CD4-positive, alpha-beta T cell treated with Interferon alpha-2 for 1 hour (primary cell): ENCODE data around the gene GFM2.
"Not testable (repeated sequence)": the region's sequence is repeated elsewhere in the genome, so short reads cannot be mapped to it uniquely, and the experiment has no call there.

ENCODE experiments used
- DNase-seq, 2 donors: peaks; one replicate each; pipeline ENCODE4 v3.0.0-alpha.2; 2020 to 2022

Gene GFM2, protein sequence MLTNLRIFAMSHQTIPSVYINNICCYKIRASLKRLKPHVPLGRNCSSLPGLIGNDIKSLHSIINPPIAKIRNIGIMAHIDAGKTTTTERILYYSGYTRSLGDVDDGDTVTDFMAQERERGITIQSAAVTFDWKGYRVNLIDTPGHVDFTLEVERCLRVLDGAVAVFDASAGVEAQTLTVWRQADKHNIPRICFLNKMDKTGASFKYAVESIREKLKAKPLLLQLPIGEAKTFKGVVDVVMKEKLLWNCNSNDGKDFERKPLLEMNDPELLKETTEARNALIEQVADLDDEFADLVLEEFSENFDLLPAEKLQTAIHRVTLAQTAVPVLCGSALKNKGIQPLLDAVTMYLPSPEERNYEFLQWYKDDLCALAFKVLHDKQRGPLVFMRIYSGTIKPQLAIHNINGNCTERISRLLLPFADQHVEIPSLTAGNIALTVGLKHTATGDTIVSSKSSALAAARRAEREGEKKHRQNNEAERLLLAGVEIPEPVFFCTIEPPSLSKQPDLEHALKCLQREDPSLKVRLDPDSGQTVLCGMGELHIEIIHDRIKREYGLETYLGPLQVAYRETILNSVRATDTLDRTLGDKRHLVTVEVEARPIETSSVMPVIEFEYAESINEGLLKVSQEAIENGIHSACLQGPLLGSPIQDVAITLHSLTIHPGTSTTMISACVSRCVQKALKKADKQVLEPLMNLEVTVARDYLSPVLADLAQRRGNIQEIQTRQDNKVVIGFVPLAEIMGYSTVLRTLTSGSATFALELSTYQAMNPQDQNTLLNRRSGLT

DNA sequence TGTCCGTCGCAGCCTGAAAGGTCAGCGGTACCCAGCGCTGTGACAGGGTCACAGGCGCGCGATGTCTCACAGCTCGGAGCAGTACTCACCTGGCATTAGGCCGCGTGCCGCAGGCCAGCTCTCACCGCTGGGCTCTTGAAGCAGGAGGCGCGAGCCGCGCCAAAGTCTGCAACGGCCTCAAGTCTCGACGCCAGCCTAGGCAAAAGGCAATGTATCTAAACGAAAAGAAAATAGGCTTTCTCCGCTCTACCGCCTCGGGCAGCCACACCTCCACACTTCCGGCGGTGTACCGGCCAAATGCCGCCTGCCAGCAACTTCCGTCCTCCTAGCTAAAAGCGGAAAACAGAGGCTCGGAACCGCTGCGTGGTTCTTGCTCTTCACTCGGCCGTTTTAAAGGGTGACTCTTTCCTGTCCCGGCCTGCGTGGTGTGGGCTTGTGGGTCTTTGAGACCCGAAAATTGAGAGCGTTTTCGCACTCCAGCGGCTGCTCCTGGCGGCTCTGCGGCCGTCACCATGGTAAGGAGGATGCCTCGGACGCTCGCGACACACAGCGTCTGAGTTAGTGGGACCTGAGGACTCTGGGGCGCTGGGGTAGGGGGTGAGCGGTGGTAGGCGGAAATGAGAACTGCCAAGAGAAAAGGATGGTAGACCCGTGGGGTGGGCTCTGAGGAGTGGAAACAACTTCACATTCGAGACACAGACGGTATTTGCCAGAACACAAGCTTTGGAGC, at the start of gene GFM2, which contains the start of gene NSA2:
Gene GFM2 (minus strand): TSS at position 269 of the 730 bp plus-strand sequence. CDS start 3,375 bp downstream, outside the sequence.
Gene NSA2 (plus strand): TSS at position 401 of the 730 bp plus-strand sequence. CDS start 112 bp downstream, at position 513.
- DNase-seq: peak; percentile 90 to 94

DNA sequence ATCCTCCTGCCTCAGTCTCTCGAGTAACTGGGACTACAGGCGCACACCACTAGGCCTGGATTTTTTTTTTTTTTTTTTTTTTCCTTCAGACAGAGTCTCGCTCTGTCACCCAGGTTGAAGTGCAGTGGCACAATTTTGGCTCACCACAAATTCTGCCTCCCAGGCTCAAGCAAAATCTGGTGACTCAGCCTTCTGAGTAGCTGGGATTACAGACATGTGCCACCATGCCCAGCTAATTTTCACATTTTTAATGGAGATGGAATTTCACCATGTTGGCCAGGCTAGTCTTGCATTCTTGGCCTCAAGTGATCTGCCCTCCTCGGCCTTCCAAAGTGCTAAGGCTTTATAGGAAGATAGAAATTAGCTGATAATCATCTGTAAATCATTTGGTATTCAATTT, 44.0 kb upstream of the GFM2 start:
- no peak for DNase-seq

DNA sequence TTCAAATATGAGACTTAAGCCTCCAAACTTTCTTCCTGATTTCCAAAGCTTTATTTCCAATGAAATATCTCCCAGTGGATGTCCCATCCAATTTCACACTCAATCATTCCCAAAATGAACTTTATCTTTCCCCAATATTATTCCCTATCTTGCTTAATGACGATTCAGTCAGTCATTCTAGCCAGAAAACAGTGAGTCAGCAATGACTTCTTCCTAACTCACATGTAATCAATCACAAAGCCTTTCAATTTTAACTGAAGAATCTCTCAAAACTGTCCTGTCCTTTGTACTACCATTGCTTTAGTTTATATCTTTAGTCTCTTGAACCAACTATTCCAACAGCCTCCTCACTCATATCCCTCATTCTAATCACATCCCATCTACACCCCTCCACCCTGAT, 35.0 kb upstream of the GFM2 start:
- no peak for DNase-seq

DNA sequence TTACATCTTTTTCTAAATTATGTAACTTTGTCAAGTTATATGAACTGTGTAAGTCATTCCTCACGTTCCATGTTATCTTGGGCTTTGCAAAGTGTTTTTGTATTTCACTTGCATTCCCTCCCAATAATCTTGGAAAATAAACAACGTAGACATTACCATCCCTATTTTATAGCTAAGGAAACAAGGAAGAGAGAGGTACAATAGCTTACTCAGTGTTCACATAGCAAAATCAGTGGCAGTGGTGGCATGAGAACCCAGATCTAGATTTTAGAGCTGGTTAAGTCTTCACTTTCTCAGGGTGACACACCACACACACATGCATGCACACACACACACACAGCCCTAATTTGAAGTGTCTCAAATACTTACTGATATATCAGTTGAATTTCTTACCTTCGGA, 34.3 kb upstream of the GFM2 start:
- no peak for DNase-seq

DNA sequence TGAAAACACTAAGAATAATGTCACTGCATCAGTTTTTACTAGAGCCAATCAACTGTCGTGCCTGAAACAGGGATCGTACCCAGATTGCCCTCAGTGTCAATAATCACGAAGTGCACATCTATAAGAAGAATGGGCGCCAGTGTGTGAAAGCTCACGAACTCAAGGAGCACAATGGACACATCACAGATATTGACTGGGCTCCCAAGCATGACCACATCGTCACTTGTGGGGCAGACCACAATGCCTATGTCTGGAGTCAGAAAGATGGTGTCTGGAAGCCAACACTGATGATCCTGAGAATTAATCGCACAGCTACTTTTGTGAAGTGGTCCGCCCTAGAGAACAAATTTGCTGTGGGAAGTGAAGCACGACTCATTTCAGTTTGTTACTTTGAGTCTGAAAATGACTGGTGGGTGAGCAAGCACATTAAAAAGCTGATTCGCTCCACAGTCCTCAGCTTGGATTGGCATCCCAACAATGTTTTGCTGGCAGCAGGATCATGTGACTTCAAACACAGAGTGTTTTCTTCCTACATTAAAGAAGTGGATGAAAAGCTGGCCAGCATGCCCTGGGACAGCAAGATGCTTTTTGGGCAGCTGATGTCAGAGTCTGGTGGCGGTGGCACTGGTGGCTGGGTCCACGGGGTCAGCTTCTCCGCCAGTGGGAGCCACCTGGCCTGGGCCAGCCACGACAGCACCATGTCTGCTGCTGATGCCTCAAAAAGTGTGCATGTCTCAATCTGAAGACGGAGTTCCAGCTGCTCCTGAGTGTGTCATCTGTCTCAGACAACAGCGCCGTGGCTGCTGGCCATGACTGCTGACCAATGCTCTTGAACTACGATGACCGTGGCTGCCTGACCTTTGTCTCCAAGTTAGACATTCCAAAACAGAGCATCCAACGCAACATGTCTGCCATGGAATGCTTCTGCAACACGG, 32.3 kb upstream of the GFM2 start:
- no peak for DNase-seq

DNA sequence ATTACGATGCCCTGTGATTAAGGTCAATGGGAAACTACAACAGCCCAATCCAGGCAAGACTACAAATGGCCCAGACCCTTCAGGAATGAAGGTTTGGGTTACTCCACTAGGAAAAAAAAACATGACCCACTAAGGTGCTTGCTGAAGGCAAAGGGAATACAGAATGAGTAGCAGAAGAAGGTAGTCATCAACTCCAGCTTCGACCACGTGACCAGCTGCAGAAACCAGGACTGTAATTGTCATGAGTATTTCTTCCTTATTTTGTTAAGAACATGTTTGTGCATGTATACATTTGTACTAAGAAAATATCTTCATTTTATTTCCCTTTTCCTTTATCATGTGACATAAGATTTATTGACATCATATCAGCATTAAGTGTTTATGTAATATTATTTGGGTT, 24.8 kb upstream of the GFM2 start:
- DNase-seq: not testable (repeated sequence)

DNA sequence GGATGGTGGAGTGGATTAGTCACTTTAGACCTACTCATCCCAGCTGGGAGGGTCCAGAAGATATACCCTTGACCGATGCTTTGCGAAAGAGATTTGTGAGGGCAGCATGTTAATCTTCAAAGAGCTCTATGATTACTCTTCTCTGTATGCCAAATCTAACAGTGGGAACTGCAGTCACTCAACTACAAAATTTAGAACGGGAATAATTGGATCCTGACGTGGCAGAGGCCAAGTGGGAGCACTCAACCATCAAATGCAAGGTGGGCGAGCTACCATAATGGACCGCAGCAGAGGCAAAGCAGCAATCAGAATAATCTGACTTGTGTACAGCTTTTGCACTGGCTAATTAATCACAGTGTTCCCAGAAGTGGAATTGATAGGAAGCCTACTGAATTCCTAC, 20.5 kb upstream of the GFM2 start:
- no peak for DNase-seq

DNA sequence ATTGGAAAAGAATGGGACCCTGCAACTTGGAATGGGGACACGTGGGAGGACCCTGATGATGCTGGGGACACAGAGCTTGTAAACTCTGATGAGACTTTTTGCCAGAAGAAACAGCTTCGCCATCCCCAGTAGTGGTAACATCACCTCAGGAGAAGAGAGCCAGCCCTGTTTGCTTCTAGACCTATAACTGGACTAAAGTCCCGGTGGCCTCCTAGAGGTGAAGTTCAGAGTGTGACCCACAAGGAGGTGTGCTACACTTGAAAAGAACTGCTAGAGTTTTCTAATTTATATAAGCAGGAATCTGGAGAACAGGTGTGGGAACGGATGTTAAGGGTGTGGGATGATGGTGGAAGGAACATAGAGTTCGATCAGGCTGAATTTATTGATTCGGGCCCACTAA, 19.9 kb upstream of the GFM2 start:
- no peak for DNase-seq

DNA sequence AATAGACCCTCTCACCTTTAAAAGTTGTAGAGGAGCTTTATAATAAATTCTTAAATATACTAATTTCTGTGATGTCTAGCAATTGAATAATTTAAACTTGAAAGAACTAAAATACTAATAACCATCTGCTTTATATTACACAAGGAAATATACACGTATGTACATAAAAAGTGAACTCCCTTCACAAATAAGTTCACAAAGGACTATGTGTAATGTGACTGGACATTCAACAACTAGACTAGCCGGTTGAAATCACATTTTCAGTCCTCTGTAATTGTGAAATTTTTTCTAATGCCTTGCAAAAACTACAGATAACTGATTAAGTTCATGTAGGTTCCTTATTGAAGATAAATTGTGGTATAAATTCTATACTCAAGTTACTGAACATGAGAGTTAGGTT, 11.7 kb upstream of the GFM2 start:
- DNase-seq: no peak

DNA sequence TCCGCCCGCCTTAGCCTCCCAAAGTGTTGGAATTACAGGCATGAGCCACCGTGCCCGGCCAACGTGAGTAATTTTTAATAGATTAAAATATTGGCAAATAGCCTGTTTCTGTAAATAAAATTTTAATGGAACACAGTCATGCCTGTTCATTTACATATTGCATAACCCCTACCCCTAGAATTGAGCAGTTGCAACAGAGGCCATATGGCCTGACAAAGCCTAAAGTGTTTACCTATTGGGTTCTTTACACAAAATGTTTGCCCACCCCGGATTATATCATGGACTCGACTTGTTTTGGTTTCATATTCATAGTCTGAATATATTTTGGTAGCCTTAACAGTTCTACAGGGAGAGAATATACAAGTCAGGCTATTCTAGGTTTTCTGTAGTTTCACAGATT, 5.4 kb upstream of the GFM2 start:
- DNase-seq: no peak

DNA sequence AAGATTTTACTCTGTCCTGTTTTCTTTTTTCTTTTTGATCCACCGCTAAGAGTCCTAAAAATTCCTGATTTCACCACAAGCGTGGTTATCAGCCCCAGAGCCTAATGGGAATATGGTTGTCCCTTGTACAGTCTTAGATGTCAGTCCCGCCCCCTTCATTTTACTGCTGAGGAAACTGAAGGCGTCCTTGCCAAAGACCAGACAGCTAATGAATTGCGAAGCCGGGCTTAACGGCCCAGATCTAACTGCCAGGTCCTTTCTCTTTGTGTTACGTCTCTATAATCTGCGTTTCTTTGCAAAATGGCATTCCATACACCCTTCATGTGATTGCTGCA, 629 bp upstream of the GFM2 start:
- DNase-seq: peak in 1 of 2 donors; percentile 31

DNA sequence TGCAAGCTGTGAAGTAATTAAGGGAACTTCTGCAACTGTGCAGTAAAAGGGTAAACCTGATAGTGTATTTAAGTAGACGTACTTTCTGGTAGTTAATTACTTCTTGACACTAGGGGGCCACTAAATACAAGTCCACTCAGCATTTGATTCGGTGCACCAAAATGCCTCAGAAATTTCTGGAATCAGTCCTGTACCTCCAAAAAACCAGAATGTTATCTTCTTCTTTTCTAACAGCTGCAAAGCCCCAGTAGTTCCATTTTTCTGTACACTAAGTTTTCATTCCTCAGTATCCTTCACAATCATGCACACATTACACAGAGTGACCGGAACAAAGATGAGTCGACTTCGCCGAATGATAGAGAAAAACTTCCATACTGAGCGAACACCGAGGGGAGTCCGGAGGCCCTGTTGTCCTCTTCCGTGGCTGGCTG, 484 bp downstream of the GFM2 start:
- DNase-seq: peak in 1 of 2 donors; percentile 53

DNA sequence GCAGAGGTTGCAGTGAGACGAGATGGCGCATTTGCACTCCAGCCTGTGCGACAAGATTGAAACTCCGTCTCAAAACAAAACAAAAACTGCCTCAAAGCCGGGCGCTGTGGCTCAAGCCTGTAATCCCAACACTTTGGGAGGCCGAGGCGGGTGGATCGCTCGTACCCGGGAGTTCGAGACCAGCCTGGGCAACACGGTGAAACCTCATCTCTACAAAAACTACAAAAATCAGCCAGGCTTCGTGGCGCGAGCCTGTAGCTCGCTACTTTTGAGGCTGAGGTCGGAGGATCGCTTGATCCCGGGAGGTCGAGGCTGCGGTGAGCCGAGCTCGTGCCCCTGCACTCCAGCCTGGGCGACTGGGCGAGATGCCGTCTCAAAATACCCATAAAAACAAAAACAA, 988 bp downstream of the GFM2 start:
- DNase-seq: no peak

DNA sequence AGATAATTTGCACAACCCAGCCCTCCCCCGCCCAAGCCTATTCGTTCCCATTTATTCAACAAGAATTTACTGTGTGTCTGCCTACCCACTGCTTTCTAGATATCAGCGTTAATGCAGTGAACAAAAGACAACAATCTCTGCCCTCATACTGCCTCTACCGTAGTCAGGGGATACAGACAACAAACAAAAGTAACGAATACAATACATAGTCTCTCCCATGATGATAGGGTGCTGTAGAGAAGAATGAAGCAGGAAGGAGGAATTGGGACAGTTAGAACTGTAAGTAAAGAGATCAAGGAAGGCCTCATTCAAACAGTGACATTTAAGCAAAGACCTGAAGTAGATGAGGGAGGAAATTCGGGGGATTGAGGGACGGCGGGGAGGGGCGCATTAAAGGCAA, 1.7 kb downstream of the GFM2 start:
- DNase-seq: no peak

DNA sequence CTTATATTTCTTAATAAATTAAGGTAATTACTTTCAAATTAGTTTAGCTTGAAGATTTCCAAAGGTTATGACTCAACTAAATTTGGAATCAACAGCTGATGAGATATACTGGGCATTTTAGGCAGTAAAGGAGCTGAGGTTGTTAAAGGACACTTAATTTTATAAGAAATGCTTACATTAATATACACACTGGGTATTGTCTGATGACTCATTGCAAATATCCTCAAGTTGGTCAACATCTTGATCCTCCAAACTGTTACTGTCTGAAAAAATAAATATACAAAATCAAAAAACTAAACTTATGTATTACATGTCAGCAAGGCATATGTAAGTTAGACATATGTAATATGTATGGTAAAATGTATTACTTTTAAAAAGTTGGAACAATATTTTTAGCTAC, 3.4 kb downstream of the GFM2 start:
- DNase-seq: no peak

DNA sequence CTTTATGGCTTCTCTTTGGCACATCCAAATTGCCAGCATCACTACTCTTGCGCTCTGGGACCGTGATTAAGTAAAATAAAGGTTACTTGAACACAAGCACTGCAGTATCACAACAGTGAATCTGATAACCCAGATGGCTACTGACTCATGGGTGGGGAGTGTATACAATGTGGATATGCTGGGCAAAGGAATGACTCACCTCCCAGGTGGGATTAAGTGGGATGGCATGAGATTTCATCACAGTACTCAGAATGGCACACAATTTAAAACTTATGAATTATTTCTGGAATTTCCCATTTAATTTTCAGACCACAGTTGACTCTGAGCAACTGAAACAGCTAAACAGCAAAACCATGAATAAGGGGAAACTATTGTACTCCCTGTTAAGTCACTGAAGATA, 4.3 kb downstream of the GFM2 start:
- no peak for DNase-seq

DNA sequence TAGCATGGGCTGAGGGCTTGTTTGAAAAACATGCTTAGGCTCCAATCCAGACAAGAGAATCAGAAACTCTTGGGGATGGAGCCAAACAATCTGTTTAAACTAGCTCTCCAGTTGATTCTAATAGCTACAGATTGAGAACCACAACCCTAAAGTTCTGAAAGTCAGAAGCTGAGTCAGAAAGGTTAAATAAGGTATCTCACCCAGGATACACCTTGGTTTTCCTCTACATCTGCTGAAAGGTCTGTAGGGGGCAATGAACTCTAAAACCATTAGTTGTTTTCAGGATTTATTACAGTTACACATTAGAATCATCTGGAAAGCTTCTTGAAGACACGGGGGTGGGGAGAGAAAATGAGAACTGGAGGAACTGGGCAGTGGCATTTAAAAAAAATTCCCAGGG, 5.7 kb downstream of the GFM2 start:
- no peak for DNase-seq

DNA sequence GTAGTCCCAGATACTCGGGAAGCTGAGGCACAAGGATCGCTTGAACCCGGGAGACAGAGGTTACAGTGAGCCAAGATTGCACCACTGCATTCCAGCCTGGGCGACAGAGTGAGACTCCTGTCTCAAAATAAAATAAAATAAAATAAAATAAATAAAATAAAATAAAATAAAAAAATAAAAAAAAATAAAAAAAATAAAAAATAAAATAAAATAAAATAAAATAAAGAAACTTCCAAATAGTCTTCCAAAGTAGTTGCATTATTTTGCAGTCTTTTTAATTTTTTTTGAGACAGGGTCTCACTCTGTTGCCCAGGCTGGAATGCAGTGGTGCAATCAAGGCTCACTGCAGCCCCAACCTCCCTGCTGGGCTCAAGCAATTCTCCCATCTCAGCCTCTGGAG, 18.2 kb downstream of the GFM2 start:
- not testable (repeated sequence) for DNase-seq

DNA sequence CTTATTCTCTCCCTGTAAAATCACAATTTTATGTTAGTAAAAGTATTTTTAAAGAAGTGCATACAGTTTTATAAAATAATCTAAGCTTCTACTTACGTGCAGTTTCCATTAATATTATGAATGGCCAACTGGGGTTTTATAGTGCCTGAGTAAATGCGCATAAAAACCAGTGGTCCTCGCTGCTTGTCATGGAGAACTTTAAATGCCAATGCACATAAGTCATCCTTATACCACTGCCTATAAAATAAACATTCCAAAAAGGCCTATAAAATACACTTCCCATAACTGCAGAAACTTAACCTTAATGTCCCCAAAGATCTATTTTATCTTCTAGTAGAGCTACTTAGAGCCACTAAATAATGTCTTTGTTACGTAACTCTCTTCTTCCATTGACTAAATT, 28.5 kb downstream of the GFM2 start:
- DNase-seq: no peak

DNA sequence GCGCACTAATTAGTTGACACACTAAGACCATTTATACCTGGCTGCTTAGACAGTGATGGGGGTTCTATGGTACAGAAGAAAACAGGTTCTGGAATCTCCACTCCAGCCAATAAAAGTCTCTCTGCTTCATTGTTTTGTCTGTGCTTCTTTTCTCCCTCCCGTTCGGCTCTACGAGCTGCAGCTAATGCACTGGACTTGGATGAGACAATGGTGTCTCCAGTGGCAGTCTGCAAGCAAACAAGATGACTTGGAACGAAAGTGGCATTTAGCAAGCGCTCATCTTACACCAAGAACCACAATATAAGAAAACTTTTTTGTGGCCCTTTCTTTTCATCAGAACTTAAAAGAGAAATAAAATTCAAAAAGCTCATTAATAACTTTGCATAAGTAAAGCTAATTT, 30.2 kb downstream of the GFM2 start:
- DNase-seq: no peak

DNA sequence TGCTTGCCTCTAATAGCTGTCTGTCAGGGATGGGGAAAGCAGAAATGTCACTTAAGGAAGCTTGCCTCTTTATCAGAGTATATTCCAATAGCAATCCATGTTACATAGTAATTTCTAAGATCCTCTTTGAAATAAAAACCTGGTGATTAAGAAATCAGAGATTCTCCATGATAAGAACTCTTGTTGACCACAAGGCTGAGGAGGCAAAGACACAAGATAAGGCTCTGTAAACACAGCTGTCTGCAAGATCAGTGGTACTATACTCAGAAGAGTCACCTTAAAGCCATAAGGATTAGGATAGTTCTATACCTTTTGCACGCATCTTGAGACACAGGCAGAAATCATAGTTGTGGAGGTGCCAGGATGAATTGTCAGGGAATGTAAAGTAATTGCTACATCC, 41.6 kb downstream of the GFM2 start:
- DNase-seq: no peak

DNA sequence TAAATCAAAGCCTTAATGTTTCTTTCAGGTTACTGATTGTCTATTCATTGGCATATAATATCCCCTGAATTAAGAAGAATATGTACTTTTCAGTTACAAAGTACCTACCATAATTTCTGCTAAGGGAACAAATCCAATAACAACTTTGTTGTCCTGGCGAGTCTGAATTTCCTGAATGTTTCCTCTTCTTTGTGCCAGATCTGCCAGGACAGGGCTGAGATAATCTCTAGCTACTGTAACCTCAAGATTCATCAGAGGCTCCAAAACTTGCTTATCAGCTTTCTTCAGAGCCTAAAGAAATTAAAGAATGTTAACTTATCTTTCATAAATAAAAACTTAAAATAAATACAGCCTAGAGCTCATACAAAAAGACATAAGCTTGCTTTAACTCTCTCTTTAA, 44.6 kb downstream of the GFM2 start:
- DNase-seq: no peak
